ENCODE results near the gene TMEM218.

GRCh38 chr11:125083312-125084056 is 27.9 kb downstream of the TMEM218 start:
- TF ChIP-seq CTCF (IDR thresholded peaks at IDR 0.05) (no peak), POLR2A (IDR thresholded peaks at IDR 0.05) (no peak)
